ENCODE measurements around the gene EVI5. TPM values are rescaled to one million over a fixed set of nuclear protein-coding genes. Genes with fewer than 3 reads are reported as not detected.

The EVI5 gene
- total RNA-seq, 2 experiments from 2014 or later = 25.7 to 27.9 TPM

DNA sequence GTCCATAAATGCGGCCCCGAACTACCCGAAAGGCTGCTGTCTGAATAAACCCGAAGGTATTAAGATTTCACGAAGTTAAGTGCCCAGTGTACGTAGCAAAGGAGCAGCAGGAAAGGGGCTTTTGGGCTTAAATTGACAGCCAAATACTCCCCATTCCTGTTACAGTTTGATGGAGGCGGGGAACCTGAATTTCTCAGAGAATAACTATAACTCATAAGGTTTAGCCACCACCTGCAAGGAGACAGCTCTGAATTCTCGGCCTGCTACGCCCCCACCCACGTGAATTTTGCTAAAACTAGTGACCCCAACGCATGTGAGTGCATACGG lies 303.3 kb downstream of the EVI5 start:
- Mint-ChIP-seq H3K9me3 (no peaks in the 10 kb centered on the region), H3K27ac (peak overlapping the region; percentile 98), H3K4me1 (ENCODE audit: low read depth) (peaks cover 55% of the 10 kb centered on the region), H3K36me3 (ENCODE audit: low read depth) (peaks cover 80% of the 10 kb centered on the region), H3K27me3 (no peaks in the 10 kb centered on the region), H3K4me3 (peak overlapping the region; percentile 98)
- ATAC-seq = no peak
- TF ChIP-seq, protein P1, sequence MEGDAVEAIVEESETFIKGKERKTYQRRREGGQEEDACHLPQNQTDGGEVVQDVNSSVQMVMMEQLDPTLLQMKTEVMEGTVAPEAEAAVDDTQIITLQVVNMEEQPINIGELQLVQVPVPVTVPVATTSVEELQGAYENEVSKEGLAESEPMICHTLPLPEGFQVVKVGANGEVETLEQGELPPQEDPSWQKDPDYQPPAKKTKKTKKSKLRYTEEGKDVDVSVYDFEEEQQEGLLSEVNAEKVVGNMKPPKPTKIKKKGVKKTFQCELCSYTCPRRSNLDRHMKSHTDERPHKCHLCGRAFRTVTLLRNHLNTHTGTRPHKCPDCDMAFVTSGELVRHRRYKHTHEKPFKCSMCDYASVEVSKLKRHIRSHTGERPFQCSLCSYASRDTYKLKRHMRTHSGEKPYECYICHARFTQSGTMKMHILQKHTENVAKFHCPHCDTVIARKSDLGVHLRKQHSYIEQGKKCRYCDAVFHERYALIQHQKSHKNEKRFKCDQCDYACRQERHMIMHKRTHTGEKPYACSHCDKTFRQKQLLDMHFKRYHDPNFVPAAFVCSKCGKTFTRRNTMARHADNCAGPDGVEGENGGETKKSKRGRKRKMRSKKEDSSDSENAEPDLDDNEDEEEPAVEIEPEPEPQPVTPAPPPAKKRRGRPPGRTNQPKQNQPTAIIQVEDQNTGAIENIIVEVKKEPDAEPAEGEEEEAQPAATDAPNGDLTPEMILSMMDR (IDR thresholded peaks at IDR 0.05) = no peak
- POLR2A ChIA-PET = interaction anchor here (0.7 to 10.9 kb wide), 13 partner anchors 6 to 165 kb away, joined by 3 to 213 read pairs (median 4); no protein-coding TSS in a partner anchor
- CTCF ChIA-PET = interaction anchor here (1.3 to 1.8 kb wide), 4 partner anchors 75 to 171 kb away, joined by 4 to 12 read pairs (median 5); no protein-coding TSS in a partner anchor
- DNase-seq = no peak
- intact Hi-C loops (cut with micrococcal nuclease) = loop anchor here (5.0 kb wide), 1 partner anchor 169 kb away; no protein-coding TSS in a partner anchor

- TF ChIP-seq, protein P1 (IDR thresholded peaks at IDR 0.05) = no peak
- intact Hi-C loops (cut with micrococcal nuclease) = loop anchor here (5.0 kb wide), 1 partner anchor 169 kb away; no protein-coding TSS in a partner anchor
- Mint-ChIP-seq H3K9me3 (no peaks in the 10 kb centered on the region), H3K27me3 (no peaks in the 10 kb centered on the region), H3K4me1 (ENCODE audit: low read depth) (peaks cover 60% of the 10 kb centered on the region), H3K4me3 (peak overlapping the region; percentile 98), H3K36me3 (ENCODE audit: low read depth) (peaks cover 86% of the 10 kb centered on the region), H3K27ac (peak overlapping the region; percentile 98)
- DNase-seq = no peak
- no peak for ATAC-seq
- CTCF ChIA-PET = interaction anchor here (1.8 kb wide), 1 partner anchor 171 kb away, joined by 12 read pairs; no protein-coding TSS in a partner anchor
- POLR2A ChIA-PET = interaction anchor here (0.9 to 10.9 kb wide), 9 partner anchors 8 to 164 kb away, joined by 3 to 213 read pairs (median 5); no protein-coding TSS in a partner anchor
Observed at GRCh38 chr1:92480813-92481598, 303.9 kb downstream of the EVI5 start.

- Mint-ChIP-seq H3K27ac (no peak overlapping the region), H3K4me3 (peak overlapping the region; percentile 52), H3K27me3 (no peaks in the 10 kb centered on the region), H3K9me3 (no peaks in the 10 kb centered on the region), H3K36me3 (ENCODE audit: low read depth) (peaks cover 93% of the 10 kb centered on the region), H3K4me1 (ENCODE audit: low read depth) (peaks cover 67% of the 10 kb centered on the region)
- DNase-seq (no peak), ATAC-seq (no peak)
- TF ChIP-seq, protein P1 (IDR thresholded peaks at IDR 0.05) = no peak
- intact Hi-C loops (cut with micrococcal nuclease) = loop anchor here (5.0 kb wide), 1 partner anchor 168 kb away; no protein-coding TSS in a partner anchor
- CTCF ChIA-PET = interaction anchor here (1.0 to 1.6 kb wide), 2 partner anchors 95 to 170 kb away, joined by 4 read pairs; no protein-coding TSS in a partner anchor
- POLR2A ChIA-PET = interaction anchor here (1.1 to 10.9 kb wide), 6 partner anchors 38 to 115 kb away, joined by 3 to 213 read pairs (median 6); no protein-coding TSS in a partner anchor
Observed at GRCh38 chr1:92480200-92480812, 304.6 kb downstream of the EVI5 start.

- ATAC-seq = no peak
- intact Hi-C loops (cut with micrococcal nuclease) = no loop called here
- Mint-ChIP-seq H3K4me1 (ENCODE audit: low read depth) (peaks cover 75% of the 10 kb centered on the region), H3K4me3 (peak overlapping the region; percentile 52), H3K36me3 (ENCODE audit: low read depth) (peaks cover 94% of the 10 kb centered on the region), H3K27ac (peak overlapping the region; percentile 97), H3K27me3 (no peaks in the 10 kb centered on the region), H3K9me3 (no peaks in the 10 kb centered on the region)
- CTCF ChIA-PET = interaction anchor here (1.0 to 1.6 kb wide), 2 partner anchors 95 to 169 kb away, joined by 4 read pairs; no protein-coding TSS in a partner anchor
- POLR2A ChIA-PET = interaction anchor here (1.1 to 10.9 kb wide), 3 partner anchors 38 to 77 kb away, joined by 3 to 213 read pairs (median 3); no protein-coding TSS in a partner anchor
- TF ChIP-seq, protein P1 (IDR thresholded peaks at IDR 0.05) = no peak
- no peak for DNase-seq
Observed at GRCh38 chr1:92479587-92479986, 305.3 kb downstream of the EVI5 start.

All from activated CD8-positive, alpha-beta T cell treated with anti-CD3 and anti-CD28 coated beads for 36 hours (primary cell).